ENCODE data around the gene PTPRD.

DNA sequence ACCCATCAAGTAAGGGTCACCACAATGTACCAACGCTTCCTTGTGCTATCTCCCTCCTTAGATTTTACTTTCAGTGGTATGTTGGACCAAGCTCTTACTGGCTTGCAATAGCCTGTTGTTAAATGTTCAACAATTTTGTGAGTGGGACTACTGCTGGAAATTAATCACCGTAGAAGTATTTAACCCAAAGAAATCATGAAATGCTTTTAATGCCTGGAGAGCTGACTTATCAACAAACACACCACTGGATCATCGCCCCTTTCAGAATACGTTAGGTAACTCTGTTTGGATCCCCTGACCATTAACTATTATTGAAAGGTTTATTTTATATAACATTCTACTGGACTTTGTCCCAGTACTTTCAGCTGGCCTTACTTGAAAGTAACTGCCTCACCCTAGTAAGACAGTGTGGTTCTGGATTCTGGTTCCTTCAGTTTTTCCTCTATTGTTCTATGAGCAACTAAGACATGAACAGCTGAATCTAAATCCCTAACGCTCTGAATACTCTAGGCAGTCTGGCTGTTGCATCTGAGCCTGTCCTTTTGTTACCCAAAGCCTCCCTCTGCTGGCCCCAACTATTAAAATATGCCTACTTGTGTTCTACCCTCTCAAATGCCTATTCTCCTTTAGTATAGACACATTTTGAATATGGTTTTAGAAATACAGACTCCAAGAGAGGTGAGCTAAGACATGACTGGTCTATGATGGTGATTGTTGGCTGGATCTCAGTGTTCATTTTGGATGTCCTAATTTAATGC lies 1609.8 kb downstream of the PTPRD start:
- no peak for TF ChIP-seq HMGXB4 (CRISPR knock-in tag; IDR thresholded peaks at IDR 0.05)
- TF ChIP-seq CTCF (IDR thresholded peaks at IDR 0.05): no peak
- TF ChIP-seq HMGA2 (CRISPR knock-in tag; IDR thresholded peaks at IDR 0.05): no peak
- no peak for TF ChIP-seq ZBTB43 (CRISPR knock-in tag; IDR thresholded peaks at IDR 0.05)
- TF ChIP-seq, protein P1, sequence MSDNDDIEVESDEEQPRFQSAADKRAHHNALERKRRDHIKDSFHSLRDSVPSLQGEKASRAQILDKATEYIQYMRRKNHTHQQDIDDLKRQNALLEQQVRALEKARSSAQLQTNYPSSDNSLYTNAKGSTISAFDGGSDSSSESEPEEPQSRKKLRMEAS (CRISPR knock-in tag; IDR thresholded peaks at IDR 0.05): no peak
- TF ChIP-seq, protein P2, sequence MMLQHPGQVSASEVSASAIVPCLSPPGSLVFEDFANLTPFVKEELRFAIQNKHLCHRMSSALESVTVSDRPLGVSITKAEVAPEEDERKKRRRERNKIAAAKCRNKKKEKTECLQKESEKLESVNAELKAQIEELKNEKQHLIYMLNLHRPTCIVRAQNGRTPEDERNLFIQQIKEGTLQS (CRISPR knock-in tag; conservative IDR thresholded peaks at IDR 0.05): no peak
- no peak for TF ChIP-seq GTF2I (CRISPR knock-in tag; conservative IDR thresholded peaks at IDR 0.05)
- no peak for TF ChIP-seq ATF6 (CRISPR knock-in tag; IDR thresholded peaks at IDR 0.05)
- no peak for TF ChIP-seq ZNF232 (CRISPR knock-in tag; IDR thresholded peaks at IDR 0.05)
- no peak for TF ChIP-seq FOXK1 (CRISPR knock-in tag; IDR thresholded peaks at IDR 0.05)
- TF ChIP-seq IRF2 (CRISPR knock-in tag; IDR thresholded peaks at IDR 0.05; ENCODE audit: borderline replicate concordance, low read depth): no peak
- TF ChIP-seq, protein P3, sequence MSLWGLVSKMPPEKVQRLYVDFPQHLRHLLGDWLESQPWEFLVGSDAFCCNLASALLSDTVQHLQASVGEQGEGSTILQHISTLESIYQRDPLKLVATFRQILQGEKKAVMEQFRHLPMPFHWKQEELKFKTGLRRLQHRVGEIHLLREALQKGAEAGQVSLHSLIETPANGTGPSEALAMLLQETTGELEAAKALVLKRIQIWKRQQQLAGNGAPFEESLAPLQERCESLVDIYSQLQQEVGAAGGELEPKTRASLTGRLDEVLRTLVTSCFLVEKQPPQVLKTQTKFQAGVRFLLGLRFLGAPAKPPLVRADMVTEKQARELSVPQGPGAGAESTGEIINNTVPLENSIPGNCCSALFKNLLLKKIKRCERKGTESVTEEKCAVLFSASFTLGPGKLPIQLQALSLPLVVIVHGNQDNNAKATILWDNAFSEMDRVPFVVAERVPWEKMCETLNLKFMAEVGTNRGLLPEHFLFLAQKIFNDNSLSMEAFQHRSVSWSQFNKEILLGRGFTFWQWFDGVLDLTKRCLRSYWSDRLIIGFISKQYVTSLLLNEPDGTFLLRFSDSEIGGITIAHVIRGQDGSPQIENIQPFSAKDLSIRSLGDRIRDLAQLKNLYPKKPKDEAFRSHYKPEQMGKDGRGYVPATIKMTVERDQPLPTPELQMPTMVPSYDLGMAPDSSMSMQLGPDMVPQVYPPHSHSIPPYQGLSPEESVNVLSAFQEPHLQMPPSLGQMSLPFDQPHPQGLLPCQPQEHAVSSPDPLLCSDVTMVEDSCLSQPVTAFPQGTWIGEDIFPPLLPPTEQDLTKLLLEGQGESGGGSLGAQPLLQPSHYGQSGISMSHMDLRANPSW (CRISPR knock-in tag; conservative IDR thresholded peaks at IDR 0.05; ENCODE audit: low read depth): no peak
- no peak for TF ChIP-seq SP1 (CRISPR knock-in tag; conservative IDR thresholded peaks at IDR 0.05)
- TF ChIP-seq ESRRA (CRISPR knock-in tag; IDR thresholded peaks at IDR 0.05; ENCODE audit: borderline replicate concordance): no peak
